ENCODE data around the gene SSBP3. TPM values are rescaled to one million over a fixed set of nuclear protein-coding genes. Genes with fewer than 3 reads are reported as not detected.

SSBP3 gene
- total RNA-seq, 2 donors from 2014 or later, result 41.8 to 56.1 TPM

DNA sequence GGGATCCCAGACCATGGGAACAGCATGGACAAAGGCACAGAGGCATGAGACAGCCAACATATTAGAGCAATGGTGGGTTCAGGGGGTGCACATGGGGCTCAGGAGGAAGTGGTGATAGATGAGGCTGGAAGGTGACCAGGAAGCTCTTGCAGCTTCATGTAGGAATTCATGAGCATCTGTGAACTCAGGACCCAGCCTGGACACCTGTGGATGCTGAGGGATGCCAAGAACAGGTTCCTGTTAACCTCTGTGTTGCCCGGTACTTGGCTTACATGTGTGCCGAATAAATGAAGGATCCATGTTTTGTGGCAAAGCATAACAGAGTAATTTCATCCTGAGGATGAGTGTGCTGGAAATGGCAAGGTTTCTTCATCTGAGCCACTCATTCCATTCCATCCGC, 9.3 kb upstream of the SSBP3 start:
- DNase-seq (ENCODE audit: low spot score), result no peak
- intact Hi-C loops (cut with DNase I), result no loop called here

DNA sequence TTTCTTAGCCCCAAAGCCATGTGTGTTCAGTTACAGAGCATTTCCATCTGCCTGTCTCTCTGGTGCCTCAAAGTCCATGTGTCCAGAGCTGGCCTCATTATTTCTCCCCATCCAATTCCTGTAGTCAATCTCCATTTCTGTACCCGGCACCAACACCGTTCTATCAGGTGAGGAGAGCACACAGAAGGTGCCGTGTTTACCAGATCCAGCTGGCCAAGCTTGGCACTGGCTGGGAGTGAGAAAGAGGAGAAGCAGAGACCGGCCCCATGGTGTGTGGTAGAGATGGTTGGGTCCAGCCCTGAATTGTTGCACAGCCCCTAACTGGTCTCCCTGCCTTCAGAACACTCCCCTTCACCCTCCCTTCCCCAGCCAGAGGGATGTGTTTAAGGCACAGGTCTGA, 7.5 kb upstream of the SSBP3 start:
- DNase-seq (ENCODE audit: low spot score), result no peak
- intact Hi-C loops (cut with DNase I), result no loop called here

DNA sequence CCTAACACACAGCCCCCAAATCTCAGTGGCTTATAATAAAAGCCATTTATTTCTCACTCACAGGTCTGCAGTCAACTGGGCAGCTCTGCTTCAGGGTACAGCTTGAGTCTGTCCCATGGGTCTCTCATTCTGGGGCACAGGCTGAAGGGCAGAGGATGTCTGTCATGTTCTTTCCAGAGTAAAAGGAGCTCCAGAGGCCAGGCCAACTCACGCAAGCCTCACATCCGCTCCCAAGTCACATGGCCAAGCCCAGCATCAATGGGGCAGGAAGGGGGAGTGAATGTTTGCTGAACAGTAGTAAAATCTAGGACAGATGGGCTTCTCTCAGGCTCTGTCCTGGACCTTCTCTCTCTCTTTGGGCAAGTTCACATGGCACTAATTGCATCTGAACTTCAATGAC, 7.1 kb upstream of the SSBP3 start:
- DNase-seq (ENCODE audit: low spot score), result no peak
- intact Hi-C loops (cut with DNase I), result no loop called here

DNA sequence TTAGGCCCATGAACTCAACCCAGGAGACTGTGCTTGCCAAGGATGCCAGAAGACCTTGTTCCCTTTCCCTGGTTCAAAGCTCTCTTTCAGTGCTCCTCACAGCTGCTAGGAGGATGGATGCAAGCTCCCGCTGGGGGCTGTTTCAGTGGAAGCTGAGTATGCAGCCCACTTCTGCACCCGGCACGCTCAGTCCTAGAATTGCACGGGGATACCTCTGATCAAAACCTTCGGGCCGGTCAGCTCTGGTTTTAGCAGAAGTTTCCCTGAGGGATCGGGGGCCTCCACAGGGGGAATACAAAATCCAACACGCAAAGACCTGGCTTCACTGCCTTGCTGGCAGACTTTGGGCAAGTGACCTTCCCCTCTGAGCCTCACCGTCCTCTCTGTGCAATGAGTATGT, 4.2 kb upstream of the SSBP3 start:
- DNase-seq (ENCODE audit: low spot score), result peak; percentile 58
- intact Hi-C loops (cut with DNase I), result loop anchor here in 1 of 2 donors (2.0 kb wide), 1 partner anchor 78 kb away; no protein-coding TSS in a partner anchor

DNA sequence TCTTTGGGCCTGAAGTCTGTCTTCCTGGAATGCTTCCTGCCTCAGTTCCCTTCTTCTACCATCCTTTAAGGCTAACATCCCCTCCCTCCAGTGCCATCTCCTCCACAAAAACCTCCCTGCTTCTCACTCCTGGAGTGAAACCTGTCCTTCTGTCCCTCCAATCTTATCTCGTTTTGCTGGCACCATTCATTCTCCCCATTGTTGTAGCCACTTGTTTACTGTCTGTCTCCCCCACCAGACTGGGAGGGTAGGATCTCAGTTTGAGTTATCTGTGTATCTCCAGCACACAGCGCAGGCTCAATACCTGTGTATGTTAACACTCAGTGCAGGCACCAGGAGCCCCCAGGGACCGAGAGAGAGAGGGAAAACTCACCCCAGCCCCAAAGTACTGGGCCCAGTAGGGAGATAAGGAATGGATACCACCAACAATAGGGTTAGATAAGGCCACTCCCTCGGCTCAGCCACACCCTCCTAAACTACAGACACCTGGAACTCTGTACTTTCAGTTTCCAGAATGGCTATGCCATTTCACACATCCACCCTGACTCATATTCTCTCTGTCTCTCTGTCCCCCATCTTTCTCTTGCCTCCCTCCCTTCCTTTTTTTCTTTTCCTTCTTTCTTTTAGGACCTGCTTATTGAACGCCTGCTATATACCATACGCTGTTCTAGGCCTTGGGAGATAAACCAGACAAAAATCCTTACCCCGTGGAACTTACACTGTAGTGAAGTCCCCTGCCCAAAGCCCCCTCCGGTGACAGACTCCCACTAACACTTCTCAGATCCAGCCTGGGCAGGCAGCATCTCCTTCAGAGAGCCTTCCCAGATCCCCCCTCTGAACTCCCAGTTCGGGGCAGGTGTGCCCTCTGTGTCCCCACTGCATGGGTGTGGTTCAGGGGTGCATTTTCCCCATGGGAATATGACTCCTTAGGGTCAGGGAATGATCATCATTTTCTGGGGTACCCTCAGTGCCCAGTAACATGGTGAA, 3.3 kb upstream of the SSBP3 start:
- intact Hi-C loops (cut with DNase I), result loop anchor here (2.0 to 10.0 kb wide), 5 partner anchors 77 to 285 kb away; no protein-coding TSS in a partner anchor

DNA sequence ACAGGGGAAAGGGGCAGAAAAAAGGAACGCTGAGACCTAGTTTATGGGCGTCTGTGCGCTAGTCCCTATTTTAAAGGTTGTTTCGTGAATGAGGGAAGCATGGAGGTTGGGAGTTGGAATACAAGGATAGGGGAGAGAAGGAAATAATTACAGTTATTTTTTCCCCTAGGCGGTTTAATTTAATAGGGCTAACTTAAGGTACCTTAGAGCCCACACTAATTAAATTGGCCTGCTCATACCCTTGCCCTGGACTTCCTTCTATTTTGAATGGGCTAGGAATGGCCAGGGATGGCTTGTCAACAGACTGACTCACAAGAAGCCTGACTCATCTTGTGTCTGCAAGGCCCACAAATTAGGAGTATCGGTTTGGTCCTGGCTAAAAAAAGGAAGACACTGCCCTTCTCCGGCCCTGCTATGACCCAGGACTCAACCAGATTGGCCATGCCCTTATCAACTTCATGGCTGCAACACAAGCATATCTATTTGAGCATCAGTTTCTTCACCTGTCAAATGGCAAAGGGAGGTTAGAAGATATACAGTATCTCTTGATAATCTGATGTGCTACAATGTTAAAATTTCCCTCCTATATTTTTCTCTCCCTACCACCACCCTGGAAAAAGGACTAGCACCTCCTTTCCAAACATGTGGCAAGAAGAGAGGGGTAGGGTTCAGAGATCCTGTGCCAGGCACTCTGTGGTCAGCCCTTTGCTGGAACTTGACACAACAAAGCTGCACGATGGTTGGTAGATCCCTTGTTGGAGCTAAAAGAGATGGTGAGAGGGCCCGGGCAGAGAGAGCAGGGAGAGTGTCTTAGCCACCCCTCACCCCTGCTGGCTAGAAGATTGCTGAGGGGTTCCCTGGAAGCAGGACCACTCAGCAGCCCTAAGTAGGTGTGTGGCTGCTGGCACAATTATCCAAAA, 2.2 kb upstream of the SSBP3 start:
- peak; percentile 74 for DNase-seq (ENCODE audit: low spot score)
- intact Hi-C loops (cut with DNase I), result loop anchor here (2.0 to 10.0 kb wide), 4 partner anchors 78 to 284 kb away; no protein-coding TSS in a partner anchor

More for the DNA sequence above, 3.3 kb upstream of the SSBP3 start:
- DNase-seq (ENCODE audit: low spot score), result peak; percentile 54

DNA sequence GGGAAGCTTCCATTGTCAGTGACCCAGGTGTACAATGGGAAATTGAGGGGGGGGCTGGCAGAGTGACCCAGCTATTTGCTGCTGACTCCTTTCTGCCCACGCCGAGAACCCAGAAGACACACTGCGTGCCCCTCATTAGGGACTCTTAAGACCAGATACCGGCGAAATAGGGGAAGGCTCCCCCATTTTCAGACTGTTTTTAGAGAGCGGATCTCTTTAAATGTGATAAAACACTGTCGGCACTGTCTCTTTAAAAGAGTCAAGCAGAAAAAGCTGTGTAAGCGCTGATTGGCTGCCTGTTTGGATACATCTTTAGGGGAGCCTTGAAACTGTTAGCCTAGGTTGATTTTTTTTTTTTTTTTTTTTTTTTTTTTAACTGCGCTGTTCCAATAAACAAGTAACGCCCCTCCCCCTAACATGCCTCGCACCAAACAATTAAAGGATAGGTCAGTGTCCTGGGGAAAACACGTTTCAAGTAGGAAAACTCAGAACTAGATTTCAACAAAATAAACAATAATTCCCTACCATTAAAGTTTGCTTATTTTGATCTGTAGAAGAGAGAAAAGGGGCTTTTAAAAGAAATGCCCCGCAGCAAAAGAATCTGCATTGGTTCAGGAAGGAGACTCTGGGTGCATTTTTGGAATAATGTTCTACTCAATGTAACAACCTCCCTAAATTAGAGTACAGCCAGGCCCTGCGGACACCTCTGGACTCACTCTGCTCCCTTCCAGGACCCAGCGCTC, 1.4 kb upstream of the SSBP3 start:
- intact Hi-C loops (cut with DNase I), result loop anchor here (2.0 to 10.0 kb wide), 5 partner anchors 79 to 283 kb away; no protein-coding TSS in a partner anchor
- DNase-seq (ENCODE audit: low spot score), result peak; percentile 76

DNA sequence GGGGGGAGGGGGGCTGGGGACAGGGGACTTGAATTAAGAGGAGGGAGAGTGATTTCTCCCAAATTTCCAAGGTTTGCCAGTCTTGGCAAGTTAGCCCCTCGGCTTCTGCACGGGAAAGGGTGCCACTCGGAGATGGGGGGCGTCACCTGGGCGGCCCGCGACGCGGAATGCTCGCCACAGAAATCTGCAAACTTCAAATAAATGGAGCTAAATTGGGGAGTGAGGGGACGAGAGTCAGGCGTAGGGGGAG, 885 bp upstream of the SSBP3 start:
- intact Hi-C loops (cut with DNase I), result loop anchor here (2.0 to 10.0 kb wide), 4 partner anchors 132 to 282 kb away; no protein-coding TSS in a partner anchor
- DNase-seq (ENCODE audit: low spot score), result peak; percentile 76

DNA sequence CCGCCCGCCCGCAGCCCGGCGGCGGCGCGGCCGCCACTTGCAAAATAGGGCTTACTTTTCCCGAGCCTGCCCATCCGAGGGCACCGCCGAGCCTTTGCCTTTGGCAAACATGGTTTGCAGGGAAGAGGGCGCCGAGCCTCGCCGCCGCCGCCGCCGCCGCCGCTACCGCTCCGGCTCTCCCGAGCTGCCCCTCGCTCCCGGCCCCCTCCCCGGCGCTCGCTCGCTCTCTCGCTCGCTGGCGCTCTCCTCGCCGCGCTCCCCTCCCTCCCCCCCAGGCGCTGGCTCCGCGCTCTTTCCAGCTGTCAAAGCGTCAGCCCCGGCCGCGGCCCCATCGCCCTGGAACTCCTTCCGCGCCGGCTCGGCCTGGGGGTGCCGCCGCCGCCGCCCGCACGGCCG, 298 bp downstream of the SSBP3 start:
- intact Hi-C loops (cut with DNase I), result loop anchor here (2.0 to 10.0 kb wide), 4 partner anchors 131 to 281 kb away; no protein-coding TSS in a partner anchor
- peak; percentile 85 for DNase-seq (ENCODE audit: low spot score)

DNA sequence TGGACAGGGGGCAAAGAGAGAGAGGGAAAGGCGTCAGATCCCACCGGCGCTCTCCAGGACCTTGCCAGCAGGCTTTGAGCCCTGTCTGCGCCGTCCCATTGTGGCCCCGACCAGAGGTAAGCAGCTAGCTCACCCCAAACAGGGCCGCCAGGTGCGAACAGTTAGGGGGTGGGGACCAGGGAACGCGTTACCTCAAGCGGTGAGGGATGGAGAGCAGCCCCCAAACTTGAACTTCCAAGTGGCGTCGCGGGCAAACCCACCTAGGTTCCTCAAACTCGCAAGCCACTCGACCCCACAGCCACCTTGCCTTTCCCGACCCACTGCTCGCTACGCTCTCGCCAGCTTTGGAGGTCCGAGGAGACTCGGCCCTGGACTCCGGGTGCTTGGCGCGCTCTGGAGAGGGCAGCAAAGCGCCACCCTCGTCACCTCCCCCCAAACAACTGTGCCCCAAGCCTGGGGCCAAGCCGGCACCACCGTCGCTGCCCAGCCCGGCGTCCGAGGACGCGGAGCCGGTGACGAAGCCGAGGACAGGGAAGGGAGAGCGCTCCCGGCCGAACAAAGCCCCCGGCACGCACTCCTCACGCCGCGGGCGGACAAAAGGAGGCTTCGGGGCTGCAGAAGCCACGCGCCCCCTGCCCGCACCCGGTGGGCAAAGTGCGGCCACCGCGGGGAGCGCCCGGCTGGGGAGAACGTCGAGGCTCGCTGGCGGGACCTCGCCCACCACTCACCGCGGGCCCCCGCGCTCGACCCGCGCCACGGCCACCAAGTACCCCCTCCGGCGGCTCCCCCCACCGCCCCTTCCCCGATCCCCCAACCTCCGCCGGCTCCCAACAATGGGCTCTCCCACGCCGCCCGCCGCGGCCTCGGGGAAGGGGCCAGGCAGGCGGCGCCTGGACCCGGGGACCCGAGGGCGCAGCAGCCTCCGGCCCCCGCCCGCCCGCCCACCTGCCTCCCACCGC, 976 bp downstream of the SSBP3 start:
- intact Hi-C loops (cut with DNase I), result loop anchor here (10.0 kb wide), 3 partner anchors 130 to 280 kb away; no protein-coding TSS in a partner anchor
- DNase-seq (ENCODE audit: low spot score), result peak; percentile 82

DNA sequence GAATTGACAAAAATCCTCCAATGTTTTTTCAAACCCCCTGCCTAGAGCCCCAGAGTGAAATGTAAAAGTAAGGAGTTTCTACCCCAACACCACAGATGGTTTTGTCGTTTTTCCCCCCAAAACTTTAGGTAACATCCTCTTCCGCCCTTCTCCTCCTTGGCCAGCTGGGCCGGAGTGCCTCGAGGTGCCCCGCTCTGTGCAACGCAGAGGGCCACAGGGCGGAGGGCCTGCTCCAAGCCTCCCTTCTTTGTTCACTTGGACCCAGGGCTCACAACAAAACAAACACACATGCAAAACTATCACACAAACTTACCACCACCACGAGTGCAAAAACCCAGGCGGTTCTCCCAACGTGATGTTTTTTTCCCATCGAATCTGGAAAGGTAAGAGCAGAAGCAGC, 1.9 kb downstream of the SSBP3 start:
- DNase-seq (ENCODE audit: low spot score), result peak; percentile 72
- intact Hi-C loops (cut with DNase I), result loop anchor here (10.0 kb wide), 3 partner anchors 129 to 279 kb away; no protein-coding TSS in a partner anchor

DNA sequence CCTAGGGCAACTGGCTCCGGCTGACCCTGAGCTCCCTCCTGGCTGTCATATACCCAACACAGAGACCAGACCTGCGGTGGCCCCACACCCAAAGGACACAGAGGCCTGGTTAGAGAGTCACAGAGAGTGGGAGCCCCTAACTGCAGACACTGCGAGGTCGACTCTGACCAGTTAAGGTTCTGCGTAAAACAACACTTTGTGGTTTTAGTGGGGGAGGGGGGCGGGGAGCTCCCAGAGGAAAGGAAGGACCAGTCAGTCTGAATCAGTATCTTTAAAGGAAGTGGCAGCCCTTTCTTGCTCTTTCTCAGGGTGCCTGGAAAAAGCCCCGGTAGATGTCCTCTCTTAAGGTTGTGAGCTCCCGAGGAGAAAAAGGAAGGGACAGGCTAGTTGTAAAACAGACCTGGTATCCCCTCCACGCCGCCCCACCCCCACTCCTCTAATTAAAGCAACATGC, 2.4 kb downstream of the SSBP3 start:
- intact Hi-C loops (cut with DNase I), result loop anchor here (10.0 kb wide), 3 partner anchors 129 to 279 kb away; no protein-coding TSS in a partner anchor
- peak; percentile 66 for DNase-seq (ENCODE audit: low spot score)

DNA sequence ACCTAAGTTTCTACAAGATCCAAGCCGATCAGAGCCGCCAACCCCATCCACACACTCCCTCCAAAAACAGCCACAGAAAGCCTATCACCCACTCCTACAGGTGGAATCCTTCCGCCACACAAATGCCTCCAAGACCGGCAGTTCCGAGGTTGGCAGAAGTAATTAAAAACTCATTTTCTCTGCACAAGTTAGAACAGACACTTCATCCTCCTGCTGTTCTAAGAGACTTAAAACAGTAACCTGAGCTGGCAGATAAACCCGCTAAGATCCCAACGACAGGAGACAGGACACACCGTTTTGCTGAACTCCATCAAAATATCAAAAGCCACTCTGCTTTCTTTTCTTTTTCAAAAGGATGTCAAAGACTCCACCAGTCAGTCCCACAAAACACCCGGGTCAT, 2.8 kb downstream of the SSBP3 start:
- intact Hi-C loops (cut with DNase I), result loop anchor here (10.0 kb wide), 3 partner anchors 129 to 279 kb away; no protein-coding TSS in a partner anchor
- peak; percentile 2 for DNase-seq (ENCODE audit: low spot score)

DNA sequence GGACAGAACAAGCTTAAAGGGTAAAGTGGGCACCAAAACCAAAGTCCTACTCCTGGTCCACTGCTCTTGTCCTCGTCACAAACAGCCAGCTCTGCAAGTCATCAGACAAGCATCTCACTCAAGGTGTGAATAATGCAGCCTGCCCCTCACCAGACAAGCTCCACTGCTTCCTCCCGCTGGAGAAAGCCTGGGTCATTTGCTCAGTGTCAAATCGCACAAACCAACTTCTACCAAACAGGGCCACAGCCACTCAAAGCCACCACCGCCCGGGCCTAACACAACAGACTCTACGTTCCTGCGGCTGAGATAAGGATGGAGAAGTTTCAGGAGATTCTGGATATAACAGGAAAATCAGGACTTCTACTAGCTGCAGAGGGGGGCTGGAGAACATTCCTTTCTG, 3.3 kb downstream of the SSBP3 start:
- intact Hi-C loops (cut with DNase I), result loop anchor here (10.0 kb wide), 3 partner anchors 128 to 278 kb away; no protein-coding TSS in a partner anchor
- peak; percentile 48 for DNase-seq (ENCODE audit: low spot score)

DNA sequence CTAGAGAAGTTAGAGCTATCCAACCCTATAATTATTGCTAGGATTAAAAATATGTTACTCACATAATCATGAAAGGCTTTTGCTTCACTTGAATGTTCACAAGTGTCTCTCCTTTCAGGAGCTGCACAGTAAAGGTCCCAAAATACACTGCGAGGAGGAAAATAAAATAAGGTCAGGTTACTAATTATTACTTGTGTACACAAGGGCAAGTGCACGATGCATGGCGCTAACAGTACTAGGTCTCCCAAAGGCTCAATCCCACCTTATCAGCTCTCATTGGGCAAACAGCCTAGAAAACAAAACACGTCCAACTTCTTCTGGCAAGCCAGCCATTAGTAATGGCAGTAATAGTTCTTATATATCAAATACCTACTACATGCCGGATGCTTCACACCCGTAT, 4.4 kb downstream of the SSBP3 start:
- peak; percentile 7 for DNase-seq (ENCODE audit: low spot score)
- intact Hi-C loops (cut with DNase I), result loop anchor here (10.0 kb wide), 3 partner anchors 127 to 277 kb away; no protein-coding TSS in a partner anchor

DNA sequence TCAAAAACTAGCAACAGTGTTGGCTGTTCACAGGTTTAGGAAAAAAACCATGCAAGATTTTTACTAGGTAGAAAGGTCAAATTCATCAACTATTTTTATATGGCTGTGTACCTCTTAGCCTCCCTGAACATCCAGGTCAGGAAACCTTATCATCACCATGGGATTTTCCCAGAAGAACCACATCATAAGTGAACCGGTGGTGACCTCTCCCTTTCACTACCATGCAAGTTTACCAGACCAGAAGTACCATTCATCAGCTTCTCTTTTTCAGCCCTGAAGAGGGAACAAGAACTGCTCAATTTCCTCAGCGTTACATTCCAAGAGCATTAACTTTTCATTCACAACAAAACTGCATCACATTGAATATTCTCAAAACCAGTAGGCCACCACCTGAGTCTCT, 5.9 kb downstream of the SSBP3 start:
- intact Hi-C loops (cut with DNase I), result loop anchor here (10.0 kb wide), 3 partner anchors 126 to 276 kb away; no protein-coding TSS in a partner anchor
- no peak for DNase-seq (ENCODE audit: low spot score)

DNA sequence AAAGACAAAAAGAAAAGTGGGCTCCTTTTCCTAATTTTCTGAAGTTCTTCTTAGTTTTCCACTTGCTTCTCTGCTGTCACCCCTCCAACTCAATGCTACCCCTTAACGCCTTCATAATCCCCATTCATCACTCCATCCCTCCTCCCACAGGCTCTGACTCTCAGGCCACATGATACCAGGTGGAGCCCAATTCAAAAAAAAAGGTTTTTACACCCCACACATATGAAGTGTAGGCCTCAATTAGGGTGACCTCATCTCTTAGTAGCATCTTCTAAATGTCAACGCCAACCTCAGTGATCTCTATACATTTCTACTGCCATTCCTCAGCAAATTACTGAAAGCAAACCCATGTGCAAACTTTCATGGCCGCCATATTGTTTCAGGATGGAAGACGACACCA, 6.4 kb downstream of the SSBP3 start:
- intact Hi-C loops (cut with DNase I), result loop anchor here (10.0 kb wide), 3 partner anchors 125 to 275 kb away; no protein-coding TSS in a partner anchor
- DNase-seq (ENCODE audit: low spot score), result no peak
